HG03558 (cell line): ENCODE measurements around the gene ARHGAP29.

Source experiments
- ATAC-seq: cut with Tn5 transposase; IDR thresholded peaks from one replicate; pipeline ENCODE4 v1.9.1; 2021; ENCODE audit warnings: moderate number of reproducible peaks; ENCODE audit not compliant: unreplicated experiment; ENCODE audit errors: extremely low read depth

The ARHGAP29 gene

DNA sequence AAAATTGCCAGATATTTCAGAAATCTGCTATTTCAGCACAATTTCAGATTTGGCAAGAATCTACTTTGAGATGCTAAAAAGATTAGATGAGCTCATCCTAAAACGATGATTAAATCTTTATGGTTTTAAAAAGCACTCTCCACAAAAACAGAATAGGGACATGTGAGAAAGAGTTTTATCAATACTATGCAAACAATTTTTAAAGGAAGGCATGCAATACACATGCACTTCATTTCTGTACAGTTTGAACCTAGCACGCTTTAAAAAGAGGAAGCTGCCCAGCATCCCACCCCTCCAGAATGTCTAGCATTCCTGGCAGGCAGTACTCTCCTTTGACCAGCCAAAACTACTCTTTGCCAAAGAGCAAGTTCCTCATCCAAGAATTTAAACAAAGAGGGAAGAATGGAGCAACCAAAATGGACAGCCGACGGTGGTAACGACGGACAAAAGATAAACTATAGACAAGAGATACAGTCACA lies 1.3 kb downstream of the ARHGAP29 start:
- no peak for ATAC-seq

DNA sequence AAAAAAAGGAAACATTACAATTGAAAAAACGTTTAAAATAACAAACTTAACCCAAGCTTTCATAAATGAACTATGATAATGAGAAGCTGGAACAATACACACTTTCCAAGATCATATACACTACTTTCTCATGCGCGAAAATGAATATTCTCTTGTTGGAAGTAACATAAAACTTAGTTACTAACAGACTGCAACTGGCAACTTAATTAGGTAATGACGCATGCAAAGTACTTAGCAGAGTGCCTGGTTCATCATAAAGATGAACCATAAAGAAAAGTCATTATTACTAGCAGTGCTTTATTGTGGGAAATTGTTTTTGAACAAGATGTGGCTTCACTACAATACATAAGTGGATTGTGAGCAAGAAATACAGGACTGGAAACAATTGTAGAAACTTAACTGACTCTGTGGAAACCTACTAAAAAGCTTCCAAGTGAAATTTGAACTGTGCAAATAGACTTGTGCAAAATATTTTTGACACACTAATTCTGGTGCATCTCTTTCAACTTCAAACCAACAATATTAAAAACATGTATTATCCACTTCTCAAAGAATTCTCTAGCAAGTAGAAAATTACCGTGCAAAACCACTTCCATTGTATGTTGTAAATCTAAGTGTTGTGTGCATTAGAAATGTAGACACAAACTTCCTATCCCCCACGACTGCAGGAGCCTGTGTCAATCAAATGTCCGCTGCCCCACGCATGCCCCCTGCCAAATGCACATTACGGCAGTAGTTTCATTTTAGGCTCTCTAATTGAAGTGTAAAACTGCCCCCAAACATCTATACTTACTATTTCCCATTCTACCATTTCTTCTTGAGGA lies 2.0 kb downstream of the ARHGAP29 start:
- ATAC-seq: no peak

DNA sequence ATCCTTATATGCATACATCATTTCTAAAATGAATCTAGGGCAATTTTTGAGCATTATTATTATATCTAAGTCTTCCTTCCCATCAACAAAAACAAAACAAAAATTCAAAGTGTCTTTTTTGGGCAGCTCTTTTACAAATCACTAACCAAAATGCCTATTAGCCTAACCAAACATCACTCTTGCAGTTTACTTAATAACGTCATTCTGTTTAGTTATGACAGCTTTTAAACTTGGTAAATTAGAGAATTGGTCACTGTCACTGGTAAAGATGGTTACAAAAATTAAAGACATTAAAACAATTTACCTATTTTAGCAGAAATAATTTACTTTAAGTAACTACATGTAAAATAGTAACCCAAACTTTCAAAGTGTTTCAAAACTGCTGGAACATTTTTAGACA lies 2.8 kb downstream of the ARHGAP29 start:
- no peak for ATAC-seq

DNA sequence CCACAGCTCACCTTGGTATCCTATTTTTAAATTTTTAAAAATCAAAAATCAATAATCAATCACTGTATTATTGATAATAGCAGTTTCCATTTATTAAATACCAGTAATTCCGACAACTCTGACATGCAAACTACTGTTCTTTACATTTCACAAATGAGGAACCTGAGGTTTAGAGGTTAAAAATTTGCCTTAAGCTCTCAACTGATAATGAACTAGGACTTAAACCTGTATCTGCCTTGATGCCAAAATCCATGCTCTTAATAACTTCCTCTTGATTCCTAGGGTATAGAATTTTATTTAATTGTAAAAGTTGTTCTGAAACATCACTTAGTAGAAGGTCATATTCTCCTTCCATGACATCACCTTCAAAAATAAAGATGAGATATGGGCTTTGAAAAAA lies 5.6 kb downstream of the ARHGAP29 start:
- no peak for ATAC-seq

DNA sequence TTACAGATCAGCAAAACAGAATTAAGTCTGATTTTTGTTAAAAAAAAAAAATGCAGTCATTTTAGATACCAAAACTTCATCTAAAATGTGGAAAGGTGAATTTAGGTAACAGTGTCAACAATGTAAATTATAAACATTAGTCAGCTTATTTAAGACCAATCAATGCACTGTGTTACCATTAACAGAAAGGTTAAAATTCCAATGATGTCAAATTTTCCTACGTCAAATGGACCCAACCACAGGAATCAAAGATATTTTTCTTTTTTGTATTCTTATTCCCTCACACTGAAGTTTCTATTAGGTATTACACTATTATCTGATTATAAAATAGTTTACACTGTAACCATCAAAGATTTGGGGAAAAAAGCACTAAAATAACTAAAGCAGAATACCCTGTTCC lies 6.5 kb downstream of the ARHGAP29 start:
- ATAC-seq: no peak

DNA sequence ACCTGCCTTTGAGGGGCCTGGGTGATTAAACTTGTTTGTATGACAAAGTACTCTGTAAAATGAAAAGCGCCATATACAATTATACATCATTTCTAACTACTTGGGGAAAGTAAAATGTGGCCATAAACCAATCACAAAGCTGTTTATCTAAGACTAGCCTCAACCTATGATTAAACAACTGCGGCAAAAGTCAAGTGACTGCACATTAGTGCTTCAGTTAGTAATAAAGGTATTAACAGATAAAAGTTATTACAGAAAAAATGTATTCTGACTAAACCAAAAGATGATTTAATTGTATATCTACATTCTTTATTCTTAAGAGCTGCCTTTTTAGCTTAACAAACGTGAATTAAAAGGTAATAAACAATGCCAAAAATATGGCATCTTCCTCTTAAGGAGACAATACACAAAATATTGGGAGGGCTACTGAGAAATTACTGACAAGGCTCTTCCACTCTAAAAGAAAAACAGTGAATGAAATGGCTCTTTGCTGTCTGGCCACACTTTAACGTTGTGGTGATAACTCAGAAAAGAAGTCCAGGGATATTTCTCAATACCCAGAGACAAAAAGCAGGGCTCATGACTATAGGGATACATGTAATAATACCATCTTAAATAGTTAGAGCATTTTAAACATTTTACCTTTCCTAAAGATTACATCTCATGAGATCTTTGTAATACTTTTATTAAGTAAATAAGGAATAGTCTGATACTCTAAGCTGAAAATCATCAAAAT lies 8.6 kb downstream of the ARHGAP29 start:
- ATAC-seq: no peak

DNA sequence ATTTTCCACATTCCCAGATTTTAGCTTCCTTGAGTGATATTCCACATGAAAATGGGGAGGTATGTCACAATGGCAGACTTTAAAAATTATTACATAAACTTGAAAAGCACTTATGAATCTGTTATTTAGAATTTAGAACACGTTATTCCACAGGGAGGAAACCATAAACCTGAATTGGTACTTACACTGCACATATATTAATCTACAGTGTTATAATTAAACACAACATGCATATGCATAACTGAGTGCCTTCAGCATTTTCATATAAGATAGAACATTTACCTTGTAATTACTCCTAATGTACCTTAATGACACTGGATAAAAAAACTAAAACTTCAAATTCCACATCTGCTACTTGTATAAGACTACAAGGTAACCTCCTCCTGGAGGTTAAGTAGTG lies 9.8 kb downstream of the ARHGAP29 start:
- no peak for ATAC-seq

DNA sequence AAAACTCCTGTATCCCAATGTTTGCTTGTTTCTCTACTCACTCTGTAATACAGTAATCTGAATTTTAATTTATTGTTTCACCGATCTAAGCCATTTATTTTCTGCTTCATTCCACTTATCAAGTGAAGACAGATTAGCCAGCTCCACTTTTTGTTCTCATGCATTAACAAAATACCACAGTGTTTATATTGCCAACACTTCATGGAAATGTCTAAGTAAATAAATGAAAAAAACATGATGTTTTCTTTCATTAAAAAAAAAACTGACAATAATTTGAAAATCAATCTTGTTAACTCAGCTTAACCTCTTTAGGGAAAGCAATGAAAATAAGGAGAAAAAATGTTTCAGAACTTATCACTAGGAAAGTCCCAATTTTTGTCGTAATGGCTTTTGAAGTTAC lies 11.5 kb downstream of the ARHGAP29 start:
- ATAC-seq: no peak

DNA sequence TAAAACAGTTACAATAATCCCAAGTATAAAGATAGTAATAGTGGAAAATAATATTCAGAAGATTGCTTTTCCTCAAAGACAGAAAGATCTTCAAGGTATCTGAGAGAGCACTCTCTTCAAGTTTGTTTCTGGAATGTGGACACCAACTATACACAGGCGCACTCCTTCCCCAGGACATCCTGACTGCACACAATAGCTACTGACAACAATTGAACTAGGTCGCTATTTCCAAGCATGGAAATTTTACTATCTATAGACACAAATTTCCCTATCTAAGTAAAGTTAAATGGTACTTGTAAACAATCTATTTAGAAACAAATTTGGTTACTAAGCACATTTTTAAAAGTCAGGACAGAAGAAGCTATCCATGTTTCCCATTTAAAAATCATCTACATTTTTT lies 19.1 kb downstream of the ARHGAP29 start:
- ATAC-seq: no peak

DNA sequence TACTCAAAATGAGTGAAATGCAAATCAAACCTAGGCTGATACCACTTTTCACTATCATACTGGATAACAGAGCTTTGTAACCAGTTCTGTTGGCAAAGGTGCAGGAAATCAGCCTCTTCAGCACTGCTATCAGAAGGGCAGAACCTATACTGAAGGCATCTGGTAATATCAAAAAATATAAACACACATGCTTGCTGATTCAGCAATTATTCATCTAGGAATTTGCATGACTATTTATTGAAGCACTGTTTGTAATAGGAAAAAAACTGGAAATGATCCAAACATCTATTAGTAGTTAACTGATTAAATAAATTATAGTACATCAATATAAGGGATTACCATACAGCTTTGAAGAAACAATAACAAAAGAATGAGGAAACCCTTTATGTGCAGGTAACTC lies 21.4 kb downstream of the ARHGAP29 start:
- ATAC-seq: no peak

DNA sequence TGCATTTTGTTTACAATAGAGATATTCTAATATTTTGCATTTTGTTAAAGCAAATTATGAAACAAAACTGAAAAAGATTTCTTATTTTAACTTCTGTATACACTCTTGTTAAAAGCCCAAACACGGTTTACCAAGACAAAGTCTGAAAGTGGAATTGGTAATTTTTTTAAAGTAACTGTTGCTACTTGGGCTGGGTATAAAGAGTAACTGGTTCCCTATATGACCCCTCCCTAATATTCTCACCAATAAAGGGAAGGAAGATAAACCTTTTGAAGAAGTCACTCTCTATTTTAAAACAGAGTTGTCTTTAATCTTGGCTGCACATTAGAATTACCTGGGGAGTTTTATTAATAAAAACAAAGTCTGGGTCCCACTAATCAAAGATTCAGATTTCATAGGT lies 27.4 kb downstream of the ARHGAP29 start:
- no peak for ATAC-seq

DNA sequence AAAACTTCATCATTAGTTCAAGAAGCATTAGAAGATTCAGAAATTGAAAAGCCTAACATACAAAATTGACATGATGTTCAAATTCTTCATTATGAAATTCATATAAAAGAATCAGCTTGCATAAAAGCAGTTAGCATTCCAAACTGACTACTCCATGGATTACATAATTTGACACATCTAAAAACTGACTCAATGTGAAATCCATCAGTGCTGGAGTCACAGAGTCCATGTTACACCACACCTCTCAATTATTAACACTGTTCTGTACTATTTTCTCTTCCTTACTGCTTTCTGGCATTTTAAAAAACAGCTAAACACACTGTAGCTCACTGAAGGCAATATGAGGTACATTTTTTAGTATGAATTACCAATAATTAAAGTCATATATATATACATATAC lies 28.0 kb downstream of the ARHGAP29 start:
- ATAC-seq: no peak

DNA sequence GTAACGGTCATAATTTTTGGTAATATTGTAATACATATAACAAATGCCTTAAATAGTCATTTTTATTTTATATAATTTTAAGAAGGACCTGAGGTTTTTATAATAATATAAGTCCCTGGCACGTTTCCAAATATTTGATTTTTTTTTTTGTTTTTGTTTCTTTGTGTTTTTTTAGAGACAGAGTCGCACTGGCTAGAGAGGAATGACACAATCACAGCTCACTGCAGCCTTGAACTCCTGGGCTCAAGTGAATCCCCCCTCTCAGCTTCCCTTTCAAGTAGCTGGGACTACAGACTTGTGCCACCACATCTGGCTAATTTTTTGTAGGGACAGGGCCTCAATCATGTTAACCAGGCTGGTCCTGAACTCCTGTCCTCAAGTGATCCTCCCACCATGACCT lies 29.7 kb downstream of the ARHGAP29 start:
- no peak for ATAC-seq

DNA sequence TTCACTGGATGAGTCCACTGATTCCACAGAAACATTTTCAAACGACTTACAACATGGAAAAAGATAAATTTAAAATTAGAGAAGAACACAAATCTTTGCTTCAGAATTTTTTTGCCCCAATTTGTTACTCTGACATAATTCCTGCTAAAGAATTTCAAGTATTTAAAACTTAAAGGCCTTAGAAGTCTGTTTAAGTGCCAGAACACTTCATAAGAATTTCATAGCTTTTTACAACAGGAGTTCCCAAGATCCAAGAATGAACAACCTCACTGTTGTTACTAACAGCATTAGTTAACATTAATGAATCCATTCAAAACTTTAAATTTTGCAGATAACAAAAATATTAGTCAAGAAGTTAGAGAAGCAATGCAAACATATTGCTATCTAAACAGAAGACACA lies 31.7 kb downstream of the ARHGAP29 start:
- ATAC-seq: no peak

DNA sequence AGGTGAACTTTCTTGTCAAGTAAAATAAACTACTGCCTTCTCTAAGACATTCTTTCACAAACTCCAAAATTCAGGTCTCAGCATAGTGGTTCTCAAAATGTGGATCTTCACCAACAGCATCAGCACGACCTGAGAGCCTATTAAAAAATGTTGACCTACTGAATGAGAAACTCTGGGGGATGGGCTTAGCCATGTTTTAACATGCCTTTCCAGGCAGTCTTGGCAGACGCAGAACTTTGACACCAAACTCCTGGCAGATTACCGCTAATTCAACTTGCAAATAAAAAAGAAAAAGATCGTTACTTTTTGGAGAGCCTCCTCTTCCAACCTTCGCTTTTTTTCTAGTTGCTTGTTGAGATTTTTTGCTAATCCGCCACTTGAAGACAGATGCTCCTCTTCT lies 35.1 kb downstream of the ARHGAP29 start:
- ATAC-seq: no peak

DNA sequence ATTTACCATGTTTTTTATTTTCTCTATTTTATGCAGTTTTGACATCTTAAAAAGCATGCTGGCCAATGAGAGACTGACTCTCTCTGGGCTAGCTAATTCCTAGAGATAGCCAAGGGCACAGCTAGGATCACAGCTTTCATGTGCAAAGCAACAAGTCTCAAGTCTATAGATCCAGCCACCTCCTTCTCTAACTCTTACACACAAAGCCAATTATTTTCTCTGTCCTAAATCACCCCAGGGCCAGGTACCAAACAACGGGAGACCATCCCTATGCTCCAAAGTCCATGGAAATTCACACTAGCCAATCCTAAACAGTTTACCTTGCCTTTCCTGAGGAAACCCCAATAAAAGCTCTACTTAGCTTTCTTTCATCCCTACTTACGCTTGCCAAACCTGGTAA lies 38.0 kb downstream of the ARHGAP29 start:
- ATAC-seq: no peak

DNA sequence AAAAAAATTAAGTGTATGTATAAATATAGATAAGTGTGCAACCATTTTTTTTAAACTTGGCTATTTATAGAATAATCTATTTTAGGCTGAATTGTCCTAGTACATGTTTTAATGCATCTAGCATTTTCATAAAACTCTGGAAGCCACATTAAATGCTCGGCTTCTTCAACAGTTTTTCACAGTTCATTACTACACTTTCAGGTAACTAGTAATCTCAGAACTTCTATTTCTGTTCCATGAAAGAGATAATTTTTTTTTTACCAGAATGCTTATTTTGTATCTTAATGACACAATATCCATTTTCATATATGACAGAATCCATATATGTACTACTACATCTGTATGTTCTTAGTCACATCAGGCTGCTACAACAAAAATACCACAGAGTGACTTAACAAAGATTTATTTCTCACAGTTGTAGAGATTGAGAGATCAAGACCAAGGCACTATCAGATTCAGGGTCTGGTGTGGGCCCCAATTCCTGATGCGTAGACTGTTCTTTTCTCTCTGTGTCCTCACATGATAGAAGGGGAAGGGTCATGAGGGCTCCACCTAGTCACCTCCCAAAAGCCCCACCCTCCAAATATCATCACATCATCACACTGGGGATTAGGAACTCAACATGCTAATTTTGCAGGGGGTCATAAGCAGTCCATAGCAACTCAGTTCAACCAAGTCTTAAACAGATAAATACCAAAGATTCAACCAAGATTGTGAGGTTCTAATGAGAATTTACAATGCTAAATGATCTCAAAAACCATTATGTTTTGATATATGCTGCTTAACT lies 43.1 kb downstream of the ARHGAP29 start:
- ATAC-seq: no peak

DNA sequence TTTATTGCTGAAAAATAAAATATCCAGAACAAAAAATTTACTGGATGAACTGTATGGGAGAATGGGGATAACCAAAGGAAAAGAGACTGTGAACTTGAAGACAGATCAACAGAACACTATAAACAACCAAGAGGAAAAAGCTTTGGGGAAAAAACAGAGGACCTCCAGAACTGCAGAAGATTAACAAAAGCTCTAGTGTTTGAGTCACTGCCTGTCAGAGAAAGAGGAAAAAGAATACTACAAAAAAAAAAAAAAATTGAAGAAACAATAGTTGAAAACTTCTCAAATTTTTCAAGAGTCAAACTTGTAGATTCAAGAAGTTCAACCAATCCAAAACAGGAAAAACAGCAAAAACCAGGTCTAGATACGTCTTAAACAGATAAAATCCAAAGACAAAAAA lies 44.3 kb downstream of the ARHGAP29 start:
- ATAC-seq: no peak

DNA sequence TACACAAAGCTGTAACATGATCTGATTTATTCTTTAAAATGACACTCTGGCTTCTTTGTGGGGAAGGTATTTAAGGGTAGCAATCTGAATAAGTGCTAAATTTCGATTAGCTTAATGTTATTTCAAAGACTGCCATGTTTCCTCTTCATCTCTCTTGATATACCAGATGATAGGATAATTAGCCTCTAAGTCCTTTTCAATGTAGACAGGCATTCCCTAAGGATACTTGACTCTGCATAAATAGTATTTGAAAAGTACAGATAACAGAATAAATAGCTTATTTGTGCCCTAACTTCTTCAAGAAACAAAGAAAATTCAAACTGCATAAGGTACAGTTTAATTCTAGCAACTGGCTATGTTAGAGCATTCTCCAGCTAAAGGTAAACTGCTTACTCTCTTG lies 46.2 kb downstream of the ARHGAP29 start:
- ATAC-seq: no peak

DNA sequence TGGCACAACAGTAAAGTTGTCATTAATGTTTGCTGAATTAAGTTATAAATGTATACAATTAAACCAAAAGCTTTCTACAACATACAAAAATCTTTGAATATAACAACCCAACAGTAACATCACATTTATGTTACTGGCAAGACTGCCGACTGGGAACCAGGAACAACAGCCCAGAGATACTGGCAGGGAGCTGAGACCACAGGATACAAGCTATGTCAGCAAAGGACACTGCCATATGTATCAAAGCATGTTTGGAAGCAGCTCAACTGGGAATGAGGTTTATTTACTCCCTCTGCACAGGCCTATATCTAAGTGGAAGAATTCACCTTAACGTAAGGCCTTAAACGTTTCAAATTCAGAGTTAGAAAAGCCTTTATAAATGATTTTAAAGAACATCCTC lies 50.4 kb downstream of the ARHGAP29 start:
- no peak for ATAC-seq

DNA sequence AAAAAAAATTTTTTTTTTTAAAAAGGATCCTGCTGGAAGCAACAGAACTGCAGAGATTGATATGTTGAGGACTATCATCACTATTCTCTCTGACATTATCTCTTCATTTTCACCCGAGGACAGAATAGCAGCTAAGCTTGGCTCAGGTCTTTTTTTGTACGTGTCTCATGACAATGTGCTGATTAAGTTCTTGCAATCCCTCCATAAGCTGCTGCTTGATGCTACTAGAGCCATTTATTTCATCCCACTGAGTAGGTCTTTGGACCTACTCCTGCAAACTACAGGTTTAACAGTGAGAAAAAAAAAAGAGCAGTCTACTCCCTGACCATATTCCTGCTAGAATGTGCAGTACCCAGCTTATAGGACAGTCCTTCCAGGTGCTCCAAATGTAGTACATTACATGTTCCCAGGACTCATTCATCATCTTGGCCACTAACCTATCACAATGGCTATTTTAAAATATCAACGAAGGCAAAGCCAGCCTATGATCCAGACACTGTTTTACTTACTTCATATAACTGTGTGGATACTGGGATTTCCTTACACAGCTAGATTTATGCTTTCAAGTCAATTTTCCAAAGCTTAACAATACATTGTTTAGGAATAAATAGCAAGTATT lies 54.1 kb downstream of the ARHGAP29 start:
- no peak for ATAC-seq
